HCT116 (cell line): Measurements from ENCODE around the gene COG8. TPM values are rescaled to one million over a fixed set of nuclear protein-coding genes. Genes with fewer than 3 reads are reported as not detected.

Experiments
- ATAC-seq: fragments of 200-7000 bp; cut with Tn5 transposase; 2 replicates; pipeline ENCODE4 v1.9.1; 2020; ENCODE audit warnings: mild to moderate bottlenecking, moderate library complexity
- BruUV-seq: library from RNA; stranded (reverse); fragments of 400-500 nt; replicated peaks from 2 replicates; lab custom pipeline; 2021; lab: Mats Ljungman, UMichigan
- CTCF ChIA-PET: fragments of 300-600 bp; sonication (Branson Sonifier 250); formaldehyde crosslinking; loops from one replicate; lab custom pipeline; 2021; ENCODE audit warnings: antibody characterized with exemption; lab: Charles Lee
- POLR2A ChIA-PET: fragments of 300-600, 350-600 bp; sonication (Branson Sonifier 250); formaldehyde crosslinking; loops from one replicate; lab custom pipeline; 2021; ENCODE audit warnings: antibody characterized with exemption; lab: Charles Lee
- RAD21 ChIA-PET, 2 experiments: fragments of 300-600 bp; sonication (Branson Sonifier 250); formaldehyde crosslinking; loops; one replicate each; lab custom pipeline; 2023; ENCODE audit warnings: low total read pairs in 2 of 2; ENCODE audit not compliant: uncharacterized antibody in 2 of 2, unreplicated experiment in 2 of 2, low non-redundant PET in 1 of 2; lab: Charles Lee
- DNase-seq: peaks from one replicate; pipeline ENCODE4 v3.0.0-alpha.2; 2010; ENCODE audit warnings: low read depth, low spot score
- H2AFZ ChIP-seq: fragments of 200-600 bp; shearing (Covaris generic), sonication (generic); 2 replicates; pipeline ENCODE4 v1.6.1; 2017; ENCODE audit warnings: low read depth, mixed run types, mixed read lengths, antibody characterized with exemption, low read length; ENCODE audit not compliant: poor library complexity, severe bottlenecking
- H3K27ac ChIP-seq: 2 replicates; pipeline ENCODE4 v1.5.1; 2012; ENCODE audit warnings: low read depth, low read length
- H3K27me3 ChIP-seq: fragments of 200-600 bp; sonication (generic); 2 replicates; pipeline ENCODE4 v1.6.1; 2016; ENCODE audit warnings: mixed run types, low read length, mixed read lengths; ENCODE audit not compliant: insufficient read depth
- H3K36me3 ChIP-seq, 2 experiments: fragments of 200-500 bp in 1 of 2; fragments of 200-600 bp in 1 of 2; sonication (Bioruptor generic) in 1 of 2; sonication (generic) in 1 of 2; 2 replicates each; pipeline versions ENCODE4 v1.5.1 to v1.6.1; 2014 to 2016; ENCODE audit warnings: low read length in 2 of 2, inconsistent platforms in 1 of 2, mixed read lengths in 1 of 2, mixed run types in 1 of 2; ENCODE audit not compliant: insufficient read depth in 2 of 2, control insufficient read depth in 1 of 2
- H3K4me1 ChIP-seq, 2 experiments: fragments of 200-600 bp in 1 of 2; sonication (generic) in 1 of 2; 2 replicates each; pipeline versions ENCODE4 v1.5.1 to v1.6.1; 2012 to 2017; ENCODE audit warnings: low read length in 2 of 2, inconsistent platforms in 1 of 2, mild to moderate bottlenecking in 1 of 2, mixed read lengths in 1 of 2, mixed run types in 1 of 2, moderate library complexity in 1 of 2; ENCODE audit not compliant: insufficient read depth in 2 of 2, control insufficient read depth in 1 of 2
- H3K4me2 ChIP-seq: fragments of 200-600 bp; sonication (generic); 2 replicates; pipeline ENCODE4 v1.6.1; 2017; ENCODE audit warnings: mixed run types, low read length, mixed read lengths
- H3K4me3 ChIP-seq, 2 experiments: fragments of 200-600 bp in 1 of 2; sonication (generic) in 1 of 2; replicated peaks in 1 of 2; 2 replicates each; pipeline ENCODE4 v1.5.1; 2011 to 2016; ENCODE audit warnings: low read length in 2 of 2, control low read depth in 1 of 2, low read depth in 1 of 2, mild to moderate bottlenecking in 1 of 2, mixed read lengths in 1 of 2, mixed run types in 1 of 2
- H3K79me2 ChIP-seq: fragments of 200-600 bp; sonication (generic); 2 replicates; pipeline ENCODE4 v1.6.1; 2017; ENCODE audit warnings: mild to moderate bottlenecking, mixed run types, low read length, moderate library complexity, mixed read lengths; ENCODE audit not compliant: insufficient read depth
- H3K9ac ChIP-seq: fragments of 200-600 bp; sonication (generic); 2 replicates; pipeline ENCODE4 v1.6.1; 2016; ENCODE audit warnings: low read length, mixed read lengths
- H3K9me2 ChIP-seq: fragments of 200-600 bp; sonication (generic), shearing (Covaris generic); 2 replicates; pipeline ENCODE4 v1.6.1; 2017; ENCODE audit warnings: mixed run types, mild to moderate bottlenecking, moderate library complexity; ENCODE audit not compliant: insufficient read depth
- H3K9me3 ChIP-seq, 2 experiments: fragments of 200-500 bp in 1 of 2; fragments of 200-600 bp in 1 of 2; sonication (Bioruptor generic) in 1 of 2; sonication (generic) in 1 of 2; 2 replicates each; pipeline ENCODE4 v1.6.1; 2014 to 2017; ENCODE audit warnings: low read length in 2 of 2, mixed read lengths in 2 of 2, inconsistent platforms in 1 of 2, low read depth in 1 of 2, mild to moderate bottlenecking in 1 of 2, mixed run types in 1 of 2, moderate library complexity in 1 of 2; ENCODE audit not compliant: control insufficient read depth in 1 of 2, insufficient read depth in 1 of 2
- H4K20me1 ChIP-seq: fragments of 200-600 bp; sonication (generic), shearing (Covaris generic); 2 replicates; pipeline ENCODE4 v1.6.1; 2017; ENCODE audit warnings: mixed run types, mild to moderate bottlenecking, moderate library complexity; ENCODE audit not compliant: insufficient read depth
- CTCF ChIP-seq, 3 experiments: fragments of 200-600 bp in 1 of 3; sonication (generic) in 1 of 3; IDR thresholded peaks in 2 of 3; conservative IDR thresholded peaks in 1 of 3; 2 replicates each; pipeline ENCODE4 v1.5.1; 2012 to 2017; ENCODE audit warnings: low read depth in 2 of 3, low read length in 2 of 3, antibody characterized with exemption in 1 of 3, borderline replicate concordance in 1 of 3, control low read depth in 1 of 3, mild to moderate bottlenecking in 1 of 3, mixed read lengths in 1 of 3, mixed run types in 1 of 3, moderate library complexity in 1 of 3; ENCODE audit not compliant: insufficient read depth in 1 of 3
- ELF1 ChIP-seq: IDR thresholded peaks from 2 replicates; pipeline ENCODE4 v1.6.1; 2012; ENCODE audit warnings: low read depth, borderline replicate concordance
- JUND ChIP-seq: IDR thresholded peaks from 2 replicates; pipeline ENCODE4 v1.6.1; 2012
- POLR2AphosphoS5 ChIP-seq: IDR thresholded peaks from 2 replicates; pipeline ENCODE4 v1.6.1; 2011; ENCODE audit warnings: mild to moderate bottlenecking, low read depth, low read length, moderate library complexity
- SRF ChIP-seq: IDR thresholded peaks from 2 replicates; pipeline ENCODE4 v1.6.1; 2012; ENCODE audit warnings: low read depth
- TCF7L2 ChIP-seq: IDR thresholded peaks from 2 replicates; pipeline ENCODE4 v1.7.0; 2011; ENCODE audit warnings: borderline replicate concordance, inconsistent platforms; ENCODE audit not compliant: insufficient read depth, insufficient read length; ENCODE audit errors: extremely low read depth
- ZNF274 ChIP-seq: fragments of 200-500 bp; sonication (Bioruptor generic); IDR thresholded peaks from 2 replicates; pipeline ENCODE4 v1.6.1; 2014; ENCODE audit warnings: mild to moderate bottlenecking, low read depth, low read length, inconsistent platforms
- intact Hi-C: fragments of 100-400 bp; cut with micrococcal nuclease; formaldehyde crosslinking; loops from 2 replicates; pipeline ENCODE4 v1.10.0; 2022
- total RNA-seq: library from RNA; stranded (reverse); gene quantifications from one replicate; pipeline ENCODE4 v1.2.1, GENCODE V29; 2021; ENCODE audit not compliant: unreplicated experiment

The COG8 gene
- total RNA-seq, 1 experiment from 2014 or later = 50.3 TPM

DNA sequence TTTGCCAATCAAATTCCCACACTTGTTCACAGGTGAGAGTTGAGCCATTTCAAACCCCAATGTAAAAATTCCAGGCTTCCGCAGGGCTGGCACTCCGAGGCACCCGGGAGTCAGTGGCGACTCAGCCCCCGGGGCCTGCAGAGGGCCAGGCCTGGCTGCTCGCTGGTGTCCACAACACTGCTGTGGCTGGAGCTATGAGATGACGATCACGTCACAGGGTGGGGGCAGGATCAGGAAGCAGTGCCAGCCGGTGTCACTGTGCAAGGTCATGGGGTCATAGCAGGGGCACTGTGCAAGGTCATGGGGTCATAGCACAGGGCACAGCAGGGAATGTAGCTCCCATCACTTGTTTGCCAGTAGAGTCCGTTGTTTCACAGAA lies 20.5 kb downstream of the COG8 start:
- DNase-seq = no peak
- Histone ChIP-seq H3K9me2 (no peaks in the 10 kb centered on the region), H4K20me1 (no peaks in the 10 kb centered on the region), H3K9ac (no peak overlapping the region), H3K9me3 (no peaks in the 10 kb centered on the region), H3K27me3 (no peaks in the 10 kb centered on the region), H3K4me2 (no peak overlapping the region), H2AFZ (no peak overlapping the region), H3K4me1 (no peaks in the 10 kb centered on the region), H3K36me3 (peaks cover 42 to 60% of the 10 kb centered on the region in 2 experiments; a peak in 3 of 4 replicates), H3K79me2 (peaks cover 71% of the 10 kb centered on the region), H3K4me3 (no peak overlapping the region), H3K27ac (no peak overlapping the region; the same call in 1 of the 2 replicates)
- CTCF ChIA-PET = no interaction called here
- ATAC-seq = no peak
- BruUV-seq = no TSS peak
- TF ChIP-seq SRF (no peak), JUND (no peak), TCF7L2 (no peak), CTCF (IDR thresholded peaks at IDR 0.05 in 2 of 3, conservative IDR thresholded peaks at IDR 0.05 in 1 of 3; ENCODE audit: borderline replicate concordance in 1 of 3, insufficient read depth in 1 of 3, low read depth in 2 of 3, low read length in 2 of 3) (no peak), ELF1 (no peak), POLR2AphosphoS5 (peak; percentile 31; the same call in 1 of the 2 replicates), ZNF274 (no peak)
- POLR2A ChIA-PET = no interaction called here
- intact Hi-C loops = no loop called here
- RAD21 ChIA-PET = no interaction called here
